AG09319 (cell line): ENCODE results near the gene NR1I3.

Experiments used
- DNase-seq: peaks from one replicate; pipeline ENCODE4 v3.0.0-alpha.2; 2010; ENCODE audit warnings: low read depth; ENCODE audit errors: extremely low read depth
- CTCF ChIP-seq: IDR thresholded peaks from 2 replicates; pipeline ENCODE4 v1.5.1; 2011; ENCODE audit warnings: low read depth, mild to moderate bottlenecking, inconsistent platforms, low read length, moderate library complexity

NR1I3 gene

GRCh38 chr1:161192476-161193465, 45.2 kb downstream of the NR1I3 start:
- TF ChIP-seq CTCF, result peak; percentile 95
- peak; percentile 38 for DNase-seq

GRCh38 chr1:161191971-161192370, 46.0 kb downstream of the NR1I3 start:
- TF ChIP-seq CTCF, result no peak
- no peak for DNase-seq

GRCh38 chr1:161190962-161191521, 47.0 kb downstream of the NR1I3 start:
- TF ChIP-seq CTCF, result no peak

DNA sequence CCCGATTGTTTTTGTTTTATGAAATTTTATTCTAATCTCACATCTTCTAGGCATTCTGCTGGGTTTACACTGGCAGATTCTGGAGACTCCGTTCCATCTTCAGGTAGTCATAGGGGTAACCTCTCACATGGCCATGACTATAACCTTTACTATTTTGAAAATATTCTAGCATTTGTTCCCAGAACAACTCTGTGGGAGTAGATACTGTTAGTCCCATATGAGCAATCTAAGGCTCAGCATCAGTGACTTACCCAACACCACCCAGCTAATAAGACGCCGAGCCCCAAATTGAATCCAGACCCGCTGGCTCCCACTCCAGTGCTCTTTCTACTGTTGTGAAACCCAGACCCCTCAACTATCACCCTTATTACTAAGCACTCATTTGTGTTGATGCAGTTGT, 49.0 kb downstream of the NR1I3 start:
- DNase-seq, result no peak
- no peak for TF ChIP-seq CTCF

More at GRCh38 chr1:161190962-161191521, 47.0 kb downstream of the NR1I3 start:
- no peak for DNase-seq

GRCh38 chr1:161188381-161188780, 49.6 kb downstream of the NR1I3 start:
- no peak for TF ChIP-seq CTCF
- DNase-seq, result no peak

DNA sequence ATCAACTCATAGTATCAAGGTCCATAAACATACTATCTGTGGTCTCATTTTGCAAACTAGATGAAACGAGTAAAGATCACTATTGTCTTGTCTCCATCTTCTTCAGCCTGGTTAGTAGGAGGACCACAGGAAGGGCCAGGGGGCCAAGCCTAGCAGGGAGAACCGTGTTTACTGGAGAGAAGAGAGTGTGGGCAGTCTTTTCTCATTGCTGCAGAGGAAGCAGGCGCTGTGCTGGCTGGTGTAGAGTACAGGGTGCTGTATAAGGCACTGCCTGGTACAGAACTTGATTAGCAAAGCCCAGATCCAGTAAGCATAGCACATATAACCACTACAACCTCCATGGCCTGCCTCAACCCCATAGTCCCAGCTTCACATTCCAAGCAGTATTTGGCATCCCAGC, 50.7 kb downstream of the NR1I3 start:
- TF ChIP-seq CTCF, result no peak

DNA sequence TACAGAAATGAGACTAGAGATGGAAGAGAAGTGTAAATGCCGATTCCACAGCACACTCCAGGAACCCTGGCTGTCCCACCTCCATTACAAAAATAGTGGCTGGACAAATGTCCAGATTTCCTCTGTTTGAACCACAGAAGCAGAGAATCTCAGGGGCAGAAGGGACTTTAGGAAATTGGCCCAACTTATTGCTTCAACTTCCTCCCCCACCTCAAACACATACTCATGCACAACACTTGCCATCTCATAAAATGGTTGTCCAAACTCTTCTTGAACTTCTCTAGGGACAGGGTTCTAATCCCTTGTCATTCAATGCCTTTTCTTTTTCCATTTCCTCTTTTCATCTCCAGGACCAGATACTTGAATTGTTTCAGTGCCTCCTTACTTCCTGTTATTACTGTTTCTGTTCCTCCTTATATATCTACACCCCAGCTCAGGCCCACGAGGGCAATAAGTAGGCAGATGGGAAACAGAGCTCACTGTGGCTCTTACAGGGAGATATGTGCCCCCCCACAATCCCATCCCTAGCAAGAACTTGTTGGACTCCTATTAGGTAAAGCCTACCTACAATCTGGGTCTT, 52.2 kb downstream of the NR1I3 start:
- no peak for TF ChIP-seq CTCF
- no peak for DNase-seq

More for the DNA sequence above, 50.7 kb downstream of the NR1I3 start:
- no peak for DNase-seq
